WTC11 (cell line): Measurements from ENCODE around the gene ZNF217. TPM values are rescaled to one million over a fixed set of nuclear protein-coding genes. Genes with fewer than 3 reads are reported as not detected.
"Not testable (repeated sequence)": the region's sequence is repeated elsewhere in the genome, so short reads cannot be mapped to it uniquely, and the experiment has no call there.

Source experiments
- ATAC-seq: fragments of 200-7000 bp; cut with Tn5 transposase; 2 replicates; pipeline ENCODE4 v1.10.0; 2021; ENCODE audit warnings: mild to moderate bottlenecking, moderate library complexity
- CTCF ChIA-PET: fragments of 300-600 bp; sonication (Branson Sonifier 250); formaldehyde crosslinking; loops from one replicate; lab custom pipeline; 2021; ENCODE audit warnings: antibody characterized with exemption; lab: Charles Lee
- POLR2A ChIA-PET: fragments of 350-600 bp; sonication (Branson Sonifier 250); formaldehyde crosslinking; loops from one replicate; lab custom pipeline; 2021; ENCODE audit warnings: antibody characterized with exemption; lab: Charles Lee
- DNase-seq: peaks from one replicate; pipeline ENCODE4 v3.0.0; 2021; ENCODE audit warnings: low spot score
- H3K27ac Mint-ChIP-seq: 2 replicates; pipeline ENCODE4 v1.8.0; 2021; ENCODE audit warnings: mixed read lengths
- H3K27me3 Mint-ChIP-seq: 2 replicates; pipeline ENCODE4 v1.8.0; 2021; ENCODE audit warnings: low read depth, mild to moderate bottlenecking, moderate library complexity, mixed read lengths
- H3K36me3 Mint-ChIP-seq: 2 replicates; pipeline ENCODE4 v1.8.0; 2021; ENCODE audit warnings: mixed read lengths
- H3K4me1 Mint-ChIP-seq: 2 replicates; pipeline ENCODE4 v1.8.0; 2022; ENCODE audit warnings: mixed read lengths
- H3K4me3 Mint-ChIP-seq: 2 replicates; pipeline ENCODE4 v1.8.0; 2021; ENCODE audit warnings: mild to moderate bottlenecking, moderate library complexity, mixed read lengths
- H3K9me3 Mint-ChIP-seq: 2 replicates; pipeline ENCODE4 v1.8.0; 2021; ENCODE audit warnings: mixed read lengths
- CREB1 ChIP-seq: sonication (generic); formaldehyde crosslinking; IDR thresholded peaks from 2 replicates; pipeline ENCODE4 v1.8.0; 2023; ENCODE audit warnings: mild to moderate bottlenecking, missing genetic modification reagents
- E2F4 ChIP-seq: sonication (generic); formaldehyde crosslinking; IDR thresholded peaks from 2 replicates; pipeline ENCODE4 v1.8.1; 2022; ENCODE audit warnings: low read depth, mild to moderate bottlenecking, moderate library complexity, missing genetic modification reagents, borderline replicate concordance
- FOXP1 ChIP-seq: sonication (generic); formaldehyde crosslinking; IDR thresholded peaks from 2 replicates; pipeline ENCODE4 v1.8.0; 2022; ENCODE audit warnings: missing genetic modification reagents, mild to moderate bottlenecking, moderate library complexity, borderline replicate concordance
- GABPB1 ChIP-seq: sonication (generic); formaldehyde crosslinking; IDR thresholded peaks from 2 replicates; pipeline ENCODE4 v1.8.1; 2023; ENCODE audit warnings: mild to moderate bottlenecking, missing genetic modification reagents
- HMGA2 ChIP-seq: fragments of 250-450 bp; sonication (Bioruptor Pico); IDR thresholded peaks from 2 replicates; pipeline ENCODE4 v1.4.0; 2021; ENCODE audit warnings: mild to moderate bottlenecking, moderate library complexity
- KAT7 ChIP-seq: sonication (generic); formaldehyde crosslinking; IDR thresholded peaks from 2 replicates; pipeline ENCODE4 v1.8.1; 2023; ENCODE audit warnings: missing genetic modification reagents, mild to moderate bottlenecking, borderline replicate concordance
- MAX ChIP-seq: sonication (generic); formaldehyde crosslinking; IDR thresholded peaks from 2 replicates; pipeline ENCODE4 v1.8.0; 2022; ENCODE audit warnings: mild to moderate bottlenecking, missing genetic modification reagents
- NR1H2 ChIP-seq: sonication (generic); formaldehyde crosslinking; IDR thresholded peaks from 2 replicates; pipeline ENCODE4 v1.9.0; 2021; ENCODE audit warnings: mild to moderate bottlenecking, moderate library complexity, missing genetic modification reagents
- PREB ChIP-seq: sonication (generic); formaldehyde crosslinking; IDR thresholded peaks from 2 replicates; pipeline ENCODE4 v1.8.1; 2022; ENCODE audit warnings: mild to moderate bottlenecking, missing genetic modification reagents, moderate library complexity, borderline replicate concordance
- SMAD3 ChIP-seq: sonication (generic); formaldehyde crosslinking; IDR thresholded peaks from 2 replicates; pipeline ENCODE4 v1.8.0; 2022; ENCODE audit warnings: missing genetic modification reagents, mild to moderate bottlenecking, borderline replicate concordance
- SP1 ChIP-seq: sonication (generic); formaldehyde crosslinking; conservative IDR thresholded peaks from 2 replicates; pipeline ENCODE4 v1.8.1; 2022; ENCODE audit warnings: missing genetic modification reagents
- ZNF138 ChIP-seq: sonication (generic); formaldehyde crosslinking; conservative IDR thresholded peaks from 2 replicates; pipeline ENCODE4 v1.8.1; 2022; ENCODE audit warnings: mild to moderate bottlenecking, moderate library complexity, missing genetic modification reagents
- ZNF263 ChIP-seq: sonication (generic); formaldehyde crosslinking; IDR thresholded peaks from 2 replicates; pipeline ENCODE4 v1.8.1; 2022; ENCODE audit warnings: low read depth, mild to moderate bottlenecking, moderate library complexity, missing genetic modification reagents
- ZNF396 ChIP-seq: fragments of 250-450 bp; sonication (Bioruptor Pico); IDR thresholded peaks from 2 replicates; pipeline ENCODE4 v1.8.0; 2021; ENCODE audit warnings: mild to moderate bottlenecking, moderate library complexity, borderline replicate concordance
- ZSCAN18 ChIP-seq: fragments of 250-450 bp; sonication (Bioruptor Pico); IDR thresholded peaks from 2 replicates; pipeline ENCODE4 v2.1.2; 2022; ENCODE audit warnings: mild to moderate bottlenecking, moderate library complexity
- total RNA-seq: library from RNA; stranded (reverse); gene quantifications from 3 replicates; pipeline ENCODE4 v1.2.3, GENCODE V29; 2021

Gene ZNF217
- total RNA-seq, 1 experiment from 2014 or later: 75.6 TPM

- H3K27me3 Mint-ChIP-seq, DNase-seq, POLR2A ChIA-PET, H3K9me3 Mint-ChIP-seq: not testable (repeated sequence)
- H3K27ac Mint-ChIP-seq: peak overlapping the region; percentile 87
- H3K36me3 Mint-ChIP-seq: peaks cover 30% of the 10 kb centered on the region
- peaks cover 85% of the 10 kb centered on the region for H3K4me1 Mint-ChIP-seq
- peak; percentile 83 for TF ChIP-seq GABPB1
- ATAC-seq: peak; percentile 41
- CTCF ChIA-PET: interaction anchor here (0.5 kb wide), 1 partner anchor 388 kb away, joined by 5 read pairs; no protein-coding TSS in a partner anchor
- H3K4me3 Mint-ChIP-seq: peak overlapping the region; percentile 18; the same call in 1 of the 2 replicates
Observed at GRCh38 chr20:53583660-53584549, 9.7 kb downstream of the ZNF217 start.

GRCh38 chr20:53582574-53583351 lies 10.9 kb downstream of the ZNF217 start:
- no peak for ATAC-seq
- ChIA-PET POLR2A (no interaction called here), CTCF (interaction anchor here (0.6 kb wide), 1 partner anchor 11 kb away, joined by 3 read pairs; the partner anchor contains the start of gene ZNF217)
- Mint-ChIP-seq H3K4me1 (peaks cover 85% of the 10 kb centered on the region), H3K4me3 (peak overlapping the region; percentile 24; the same call in 1 of the 2 replicates), H3K9me3 (no peaks in the 10 kb centered on the region), H3K27ac (peak overlapping the region; percentile 89), H3K27me3 (no peaks in the 10 kb centered on the region), H3K36me3 (peaks cover 37% of the 10 kb centered on the region)
- TF ChIP-seq CREB1 (CRISPR knock-in tag) (no peak), ZNF263 (CRISPR knock-in tag) (no peak), NR1H2 (CRISPR knock-in tag) (no peak), GABPB1 (peak; percentile 62; the same call in 1 of the 2 replicates)
- no peak for DNase-seq

GRCh38 chr20:53582251-53582570 lies 11.4 kb downstream of the ZNF217 start:
- no peaks in the 10 kb centered on the region for H3K9me3 Mint-ChIP-seq
- no peak overlapping the region for H3K4me3 Mint-ChIP-seq
- CTCF ChIA-PET: interaction anchor here (0.8 kb wide), 1 partner anchor 12 kb away, joined by 3 read pairs; no protein-coding TSS in a partner anchor
- H3K4me1 Mint-ChIP-seq: peaks cover 88% of the 10 kb centered on the region
- H3K27me3 Mint-ChIP-seq: no peaks in the 10 kb centered on the region
- ATAC-seq: no peak
- peaks cover 43% of the 10 kb centered on the region for H3K36me3 Mint-ChIP-seq
- POLR2A ChIA-PET: no interaction called here
- peak overlapping the region; percentile 87 for H3K27ac Mint-ChIP-seq
- DNase-seq: no peak
- no peak for TF ChIP-seq MAX (CRISPR knock-in tag)
- TF ChIP-seq ZNF396 (CRISPR knock-in tag): no peak
- TF ChIP-seq ZNF138 (CRISPR knock-in tag): no peak
- no peak for TF ChIP-seq HMGA2 (CRISPR knock-in tag)
- TF ChIP-seq, all 79 proteins: peak for 0

- CTCF ChIA-PET: interaction anchor here (0.8 kb wide), 1 partner anchor 13 kb away, joined by 3 read pairs; no protein-coding TSS in a partner anchor
- H3K9me3 Mint-ChIP-seq: no peaks in the 10 kb centered on the region
- peaks cover 48% of the 10 kb centered on the region for H3K36me3 Mint-ChIP-seq
Observed at GRCh38 chr20:53581444-53582250, 12.0 kb downstream of the ZNF217 start.

GRCh38 chr20:53580376-53581111 lies 13.1 kb downstream of the ZNF217 start:
- no peak overlapping the region for H3K4me3 Mint-ChIP-seq
- no peaks in the 10 kb centered on the region for H3K27me3 Mint-ChIP-seq
- H3K9me3 Mint-ChIP-seq: no peaks in the 10 kb centered on the region
- H3K27ac Mint-ChIP-seq: peak overlapping the region; percentile 77
- ChIA-PET CTCF (interaction anchor here (0.8 to 2.3 kb wide), 4 partner anchors 33 to 359 kb away, joined by 3 to 11 read pairs (median 3); no protein-coding TSS in a partner anchor), POLR2A (no interaction called here)
- ATAC-seq (no peak), DNase-seq (no peak)
- peaks cover 59% of the 10 kb centered on the region for H3K36me3 Mint-ChIP-seq
- H3K4me1 Mint-ChIP-seq: peaks cover 72% of the 10 kb centered on the region
- TF ChIP-seq MAX (CRISPR knock-in tag) (no peak), SMAD3 (CRISPR knock-in tag) (no peak), SP1 (CRISPR knock-in tag) (no peak), PREB (CRISPR knock-in tag) (no peak), E2F4 (CRISPR knock-in tag) (no peak), ZSCAN18 (CRISPR knock-in tag) (no peak)

More at GRCh38 chr20:53581444-53582250, 12.0 kb downstream of the ZNF217 start:
- Mint-ChIP-seq H3K27ac (peak overlapping the region; percentile 87), H3K4me1 (peaks cover 83% of the 10 kb centered on the region), H3K4me3 (no peak overlapping the region), H3K27me3 (no peaks in the 10 kb centered on the region)
- DNase-seq: no peak
- POLR2A ChIA-PET: interaction anchor here (0.6 kb wide), 1 partner anchor 35 kb away, joined by 4 read pairs; no protein-coding TSS in a partner anchor
- no peak for ATAC-seq
- TF ChIP-seq GABPB1 (0 out of 2 replicates have a peak, but pooled peaks have one; percentile 27), KAT7 (CRISPR knock-in tag) (no peak), FOXP1 (CRISPR knock-in tag) (peak; percentile 30; the same call in 1 of the 2 replicates)
